Measurements from ENCODE around the gene BRPF1. TPM values are rescaled to one million over a fixed set of nuclear protein-coding genes. Genes with fewer than 3 reads are reported as not detected.

The BRPF1 gene
- total RNA-seq, 4 donors from 2014 or later, result 15.6 to 35.7 (median 17.8) TPM

- no peak for TF ChIP-seq CTCF (IDR thresholded peaks at IDR 0.05)
- DNase-seq (ENCODE audit: low spot score), result no peak
- ATAC-seq (ENCODE audit: low FRiP score), result no peak
These were observed 14.0 kb downstream of the BRPF1 start for GRCh38 chr3:9745521-9745920.

GRCh38 chr3:9746330-9746729, 14.8 kb downstream of the BRPF1 start:
- ATAC-seq (ENCODE audit: low FRiP score) (no peak), DNase-seq (ENCODE audit: low spot score) (no peak)
- TF ChIP-seq CTCF (IDR thresholded peaks at IDR 0.05), result no peak

GRCh38 chr3:9747267-9747666, 15.7 kb downstream of the BRPF1 start:
- no peak for TF ChIP-seq CTCF (IDR thresholded peaks at IDR 0.05)
- no peak for DNase-seq (ENCODE audit: low spot score)
- no peak for ATAC-seq (ENCODE audit: low FRiP score)

- TF ChIP-seq CTCF (IDR thresholded peaks at IDR 0.05), result no peak
- DNase-seq (ENCODE audit: low spot score), result no peak
- ATAC-seq (ENCODE audit: low FRiP score), result no peak
These were observed 16.5 kb downstream of the BRPF1 start for GRCh38 chr3:9748031-9748430.

GRCh38 chr3:9749296-9749644, 17.7 kb downstream of the BRPF1 start:
- peak; percentile 13 for ATAC-seq (ENCODE audit: low FRiP score)
- no peak for TF ChIP-seq CTCF (IDR thresholded peaks at IDR 0.05)
- DNase-seq (ENCODE audit: low spot score), result no peak

GRCh38 chr3:9749645-9750555, 18.4 kb downstream of the BRPF1 start, which contains the start of gene OGG1:
Gene OGG1 (plus strand): TSS chr3:9749952. CDS start chr3:9750287, 335 bp downstream.
- TF ChIP-seq CTCF (IDR thresholded peaks at IDR 0.05), result no peak

More at GRCh38 chr3:9749645-9750555, 18.4 kb downstream of the BRPF1 start, which contains the start of gene OGG1:
- DNase-seq (ENCODE audit: low spot score), result peak; percentile 92
- peak; percentile 99 for ATAC-seq (ENCODE audit: low FRiP score)

Measured in omental fat pad (tissue), 4 donors.